GM23248 (cell line): Measurements from ENCODE around the gene FICD. TPM values are rescaled to one million over a fixed set of nuclear protein-coding genes. Genes with fewer than 3 reads are reported as not detected.
A peak's percentile ranks its signal among the peaks of the same experiment; 100 is the strongest.

ENCODE experiments used
- DNase-seq: peaks from one replicate; pipeline ENCODE4 v3.0.0-alpha.2; 2015
- H2AFZ ChIP-seq: fragments of 200-600 bp; sonication (generic); 2 replicates; pipeline ENCODE4 v1.6.1; 2016; ENCODE audit warnings: antibody characterized with exemption
- H3F3A ChIP-seq: fragments of 200-600 bp; sonication (generic); 2 replicates; pipeline ENCODE4 v1.6.1; 2016; ENCODE audit warnings: mild to moderate bottlenecking, antibody characterized with exemption, mixed run types; ENCODE audit not compliant: insufficient read depth
- H3K27ac ChIP-seq: fragments of 200-600 bp; sonication (generic); 2 replicates; pipeline ENCODE4 v1.5.1; 2016; ENCODE audit warnings: mild to moderate bottlenecking
- H3K27me3 ChIP-seq: fragments of 200-600 bp; sonication (generic); replicated peaks from 2 replicates; pipeline ENCODE4 v1.6.1; 2016; ENCODE audit warnings: mild to moderate bottlenecking; ENCODE audit not compliant: insufficient read depth
- H3K36me3 ChIP-seq: fragments of 200-600 bp; sonication (generic); 2 replicates; pipeline ENCODE4 v1.6.1; 2016; ENCODE audit warnings: low read depth, mild to moderate bottlenecking
- H3K4me1 ChIP-seq: fragments of 200-600 bp; sonication (generic); 2 replicates; pipeline ENCODE4 v1.6.1; 2016; ENCODE audit warnings: mild to moderate bottlenecking; ENCODE audit not compliant: insufficient read depth
- H3K4me2 ChIP-seq: fragments of 200-600 bp; sonication (generic); one replicate; pipeline ENCODE4 v1.6.1; 2016; ENCODE audit warnings: mild to moderate bottlenecking; ENCODE audit not compliant: unreplicated experiment
- H3K4me3 ChIP-seq: fragments of 200-600 bp; sonication (generic); 2 replicates; pipeline ENCODE4 v1.5.1; 2016; ENCODE audit warnings: mild to moderate bottlenecking
- H3K79me2 ChIP-seq: fragments of 200-600 bp; sonication (generic); 2 replicates; pipeline ENCODE4 v1.6.1; 2016; ENCODE audit warnings: mild to moderate bottlenecking; ENCODE audit not compliant: insufficient read depth
- H3K9ac ChIP-seq: fragments of 200-600 bp; sonication (generic); 2 replicates; pipeline ENCODE4 v1.6.1; 2016; ENCODE audit warnings: mild to moderate bottlenecking
- H3K9me2 ChIP-seq: fragments of 200-600 bp; sonication (generic); 2 replicates; pipeline ENCODE4 v1.6.1; 2016; ENCODE audit warnings: mixed run types, mild to moderate bottlenecking, moderate library complexity; ENCODE audit not compliant: insufficient read depth
- H3K9me3 ChIP-seq: fragments of 200-600 bp; sonication (generic); one replicate; pipeline ENCODE4 v1.6.1; 2017; ENCODE audit warnings: low read depth
- H4K20me1 ChIP-seq: fragments of 200-600 bp; sonication (generic); 2 replicates; pipeline ENCODE4 v1.6.0; 2016; ENCODE audit not compliant: insufficient read depth
- EZH2 ChIP-seq: fragments of 200-600 bp; sonication (generic); IDR thresholded peaks from 2 replicates; pipeline ENCODE4 v1.6.1; 2018; ENCODE audit warnings: antibody characterized with exemption, mild to moderate bottlenecking; ENCODE audit not compliant: insufficient read depth, poor library complexity, severe bottlenecking
- EZH2phosphoT487 ChIP-seq: fragments of 200-600 bp; sonication (generic); IDR thresholded peaks from 2 replicates; pipeline ENCODE4 v1.6.1; 2018; ENCODE audit warnings: antibody characterized with exemption, moderate library complexity, mild to moderate bottlenecking, low read depth; ENCODE audit not compliant: insufficient read depth
- WGBS, 2 experiments: methylation state at CpG; one replicate each; pipeline ENCODE4 v1.1.6; 2015 to 2017; ENCODE audit warnings: low lambda C conversion rate in 2 of 2, low coverage in 1 of 2; ENCODE audit errors: missing lambda C conversion rate in 2 of 2; 5-methylcytosine and 5-hydroxymethylcytosine counted together
- in situ Hi-C: fragments of 300-500 bp; cut with MboI; formaldehyde crosslinking; loops from 2 replicates; pipeline ENCODE4 v1.15.0; 2020
- polyA plus RNA-seq: library from polyadenylated mRNA; unstranded; fragments of >200 nt; fragmentation: Nextera tagmentation; extraction: Ambion mirVana; gene quantifications from 2 replicates; pipeline ENCODE4 v1.2.1, GENCODE V29; 2016
- total RNA-seq: library from RNA; depleted of rRNA; stranded (reverse); fragments of >200 nt; shearing (Covaris generic); gene quantifications from 2 replicates; pipeline ENCODE4 v1.2.3, GENCODE V29; 2014

The FICD gene
- total and polyA plus RNA-seq, 2 experiments from 2014 or later, result 8.6 to 11.6 TPM

- no peak overlapping the region for H3K27ac ChIP-seq
- H3K4me2 ChIP-seq, result no peak overlapping the region
- no peak overlapping the region for H2AFZ ChIP-seq
- 18 to 21% methylated on average over 3 of the region's 3 CpGs for WGBS, 2 experiments
- H3K27me3 ChIP-seq, result no peaks in the 10 kb centered on the region
- no peaks in the 10 kb centered on the region for H3K9me3 ChIP-seq
- no peak overlapping the region for H3K4me3 ChIP-seq
- H3F3A ChIP-seq, result no peaks in the 10 kb centered on the region
- no peak overlapping the region for H3K9ac ChIP-seq
- no peaks in the 10 kb centered on the region for H4K20me1 ChIP-seq
- no peaks in the 10 kb centered on the region for H3K36me3 ChIP-seq
- H3K9me2 ChIP-seq, result no peaks in the 10 kb centered on the region
- TF ChIP-seq EZH2 (no peak), EZH2phosphoT487 (no peak)
- in situ Hi-C loops, result no loop called here
- no peaks in the 10 kb centered on the region for H3K79me2 ChIP-seq
- DNase-seq, result peak; percentile 46
- H3K4me1 ChIP-seq, result peaks cover 3% of the 10 kb centered on the region; the same call in 1 of the 2 replicates
Observed at GRCh38 chr12:108507971-108508642, 7.0 kb upstream of the FICD start.

DNA sequence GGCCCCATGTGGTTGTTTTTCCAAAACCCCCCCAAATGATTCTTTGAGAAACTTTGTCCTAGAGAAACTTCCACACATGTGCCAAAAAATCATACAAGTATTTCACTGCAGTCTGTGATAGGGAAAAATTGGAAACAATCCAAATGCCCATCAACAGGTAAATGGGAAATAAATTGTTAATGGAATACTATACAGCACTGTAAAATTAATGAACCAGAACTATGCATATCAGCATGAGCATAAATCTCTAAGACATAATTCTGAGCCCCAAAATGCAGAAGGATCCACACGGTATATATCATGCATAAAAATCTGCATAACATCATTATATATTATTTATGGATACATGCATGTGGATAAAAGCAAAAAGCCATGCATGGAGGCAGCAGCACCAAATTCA is 5.3 kb upstream of the FICD start:
- no peak overlapping the region for H3K9ac ChIP-seq
- H3K27ac ChIP-seq, result no peak overlapping the region
- no peak for DNase-seq
- no peaks in the 10 kb centered on the region for H3K9me2 ChIP-seq
- no peaks in the 10 kb centered on the region for H3K36me3 ChIP-seq
- peaks cover 3% of the 10 kb centered on the region; the same call in 1 of the 2 replicates for H3K4me1 ChIP-seq
- H3K4me2 ChIP-seq, result no peak overlapping the region
- H3F3A ChIP-seq, result no peaks in the 10 kb centered on the region
- H3K27me3 ChIP-seq, result no peaks in the 10 kb centered on the region
- no peak for TF ChIP-seq EZH2phosphoT487
- TF ChIP-seq EZH2, result no peak
- H3K79me2 ChIP-seq, result no peaks in the 10 kb centered on the region
- no peak overlapping the region for H2AFZ ChIP-seq
- no peaks in the 10 kb centered on the region for H4K20me1 ChIP-seq
- no peak overlapping the region for H3K4me3 ChIP-seq
- H3K9me3 ChIP-seq, result no peaks in the 10 kb centered on the region
- WGBS, 2 experiments, result 52 to 53% methylated on average over 1 of the region's 1 CpG
- in situ Hi-C loops, result no loop called here

DNA sequence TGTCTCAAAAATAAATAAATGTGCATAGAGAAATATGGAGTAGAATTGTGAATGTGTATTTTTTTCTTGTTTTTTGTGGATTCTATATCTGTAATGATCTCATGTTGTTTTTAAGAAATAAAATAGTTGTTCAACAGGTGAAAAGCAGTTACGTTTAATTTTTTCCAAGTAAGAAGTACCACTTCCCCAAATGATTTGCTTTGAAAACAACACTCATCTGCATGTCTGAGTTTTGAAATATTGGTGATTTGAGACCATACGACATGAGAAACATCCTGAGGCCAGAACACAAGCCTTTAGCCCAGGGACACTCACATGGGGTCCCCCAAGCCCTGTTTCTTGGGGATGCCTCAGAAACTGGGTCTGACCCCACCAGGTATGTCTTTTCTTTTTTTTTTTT is 4.2 kb upstream of the FICD start:
- Histone ChIP-seq H2AFZ (no peak overlapping the region), H3F3A (no peaks in the 10 kb centered on the region), H3K27ac (no peak overlapping the region), H3K9me3 (no peaks in the 10 kb centered on the region), H3K4me3 (no peak overlapping the region), H3K9ac (no peak overlapping the region), H3K9me2 (no peaks in the 10 kb centered on the region), H4K20me1 (no peaks in the 10 kb centered on the region), H3K79me2 (peaks cover 4% of the 10 kb centered on the region; the same call in 1 of the 2 replicates), H3K4me2 (no peak overlapping the region), H3K27me3 (no peaks in the 10 kb centered on the region), H3K36me3 (no peaks in the 10 kb centered on the region), H3K4me1 (peaks cover 6% of the 10 kb centered on the region)
- 45 to 50% methylated on average over 2 of the region's 2 CpGs for WGBS, 2 experiments
- in situ Hi-C loops, result no loop called here
- no peak for DNase-seq
- no peak for TF ChIP-seq EZH2phosphoT487

DNA sequence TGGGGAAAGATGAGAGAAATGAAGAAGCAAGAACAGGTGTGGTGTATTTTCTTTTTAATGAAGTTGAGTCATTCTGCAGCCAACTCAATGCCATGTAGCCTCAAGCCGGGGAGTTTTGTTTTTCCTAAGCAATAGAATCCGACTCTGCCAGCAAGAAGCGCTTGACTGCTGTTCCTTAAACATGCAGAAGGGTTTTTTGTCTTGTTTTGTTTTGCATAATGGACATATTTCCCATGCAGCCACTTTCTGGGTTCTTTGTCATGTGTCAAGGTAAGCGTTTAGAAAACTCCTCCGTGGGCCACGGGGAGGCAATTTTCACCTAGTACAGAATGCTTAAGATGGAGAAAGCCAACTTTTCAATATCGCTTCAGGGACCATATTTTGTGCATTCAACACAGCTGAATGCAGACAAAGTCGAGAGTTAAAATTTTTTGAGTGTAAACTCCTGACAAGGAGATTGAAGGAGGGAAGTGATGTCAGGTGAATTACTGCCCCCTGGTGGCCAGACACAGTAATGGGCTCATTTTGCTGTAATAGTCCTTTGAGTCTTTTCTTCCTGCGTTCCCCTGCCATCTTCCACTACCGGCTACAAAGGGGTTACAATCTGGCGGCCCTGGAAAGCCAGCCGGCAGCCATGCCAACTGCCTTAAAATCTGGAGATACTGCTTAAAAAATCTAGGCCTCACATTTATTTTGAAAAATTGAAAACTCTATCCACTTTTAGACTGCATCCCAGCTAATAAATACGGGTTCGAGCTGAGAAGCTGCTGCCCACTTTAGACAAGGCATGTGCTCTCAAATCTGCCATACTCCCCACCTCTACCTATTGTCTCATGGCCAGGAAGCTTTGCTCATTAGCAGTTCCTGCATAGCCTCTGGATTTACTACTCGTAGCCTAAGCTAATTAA is 3.2 kb upstream of the FICD start:
- WGBS, 2 experiments, result 21 to 22% methylated on average over 15 of the region's 15 CpGs
- Histone ChIP-seq H3K4me1 (peaks cover 10% of the 10 kb centered on the region), H3K27me3 (no peaks in the 10 kb centered on the region), H3F3A (no peaks in the 10 kb centered on the region), H3K79me2 (peaks cover 8% of the 10 kb centered on the region; the same call in 1 of the 2 replicates), H4K20me1 (no peaks in the 10 kb centered on the region), H3K9me3 (no peaks in the 10 kb centered on the region), H3K27ac (no peak overlapping the region), H3K9me2 (no peaks in the 10 kb centered on the region), H2AFZ (peak overlapping the region; percentile 43), H3K9ac (no peak overlapping the region), H3K36me3 (no peaks in the 10 kb centered on the region), H3K4me3 (0 out of 2 replicates have a peak overlapping the region, but pooled peaks have one; percentile 25), H3K4me2 (peak overlapping the region; percentile 29)
- no peak for TF ChIP-seq EZH2phosphoT487
- TF ChIP-seq EZH2, result no peak
- DNase-seq, result peak; percentile 68
- in situ Hi-C loops, result no loop called here
